GM19035 (cell line): ENCODE measurements around the gene EPHA6.
A peak's percentile ranks its signal among the peaks of the same experiment; 100 is the strongest.

Source experiments
- ATAC-seq: cut with Tn5 transposase; IDR thresholded peaks from one replicate; pipeline ENCODE4 v1.9.1; 2021; ENCODE audit not compliant: unreplicated experiment

Gene EPHA6

GRCh38 chr3:97687734-97688133 lies 873.3 kb downstream of the EPHA6 start:
- ATAC-seq = no peak

GRCh38 chr3:97689111-97689510 lies 874.7 kb downstream of the EPHA6 start:
- no peak for ATAC-seq

DNA sequence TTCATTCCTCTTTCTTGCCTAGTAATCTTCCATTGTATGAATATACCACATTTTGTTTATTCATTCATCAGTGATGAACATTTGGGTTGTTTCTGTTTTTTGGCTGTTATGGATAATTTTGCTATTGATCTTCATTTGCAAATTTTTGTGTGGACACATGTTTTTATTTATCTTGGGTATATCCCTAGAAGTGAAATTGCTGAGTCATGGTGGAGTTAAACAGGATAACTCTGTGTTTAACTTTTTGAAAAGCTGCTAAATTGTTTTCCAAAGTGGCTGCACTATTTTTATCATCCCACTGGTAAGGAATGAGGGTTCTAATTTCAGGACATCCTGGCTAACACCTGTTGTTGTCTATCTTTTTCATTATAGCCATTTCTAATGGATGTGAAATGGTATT lies 875.6 kb downstream of the EPHA6 start:
- no peak for ATAC-seq

DNA sequence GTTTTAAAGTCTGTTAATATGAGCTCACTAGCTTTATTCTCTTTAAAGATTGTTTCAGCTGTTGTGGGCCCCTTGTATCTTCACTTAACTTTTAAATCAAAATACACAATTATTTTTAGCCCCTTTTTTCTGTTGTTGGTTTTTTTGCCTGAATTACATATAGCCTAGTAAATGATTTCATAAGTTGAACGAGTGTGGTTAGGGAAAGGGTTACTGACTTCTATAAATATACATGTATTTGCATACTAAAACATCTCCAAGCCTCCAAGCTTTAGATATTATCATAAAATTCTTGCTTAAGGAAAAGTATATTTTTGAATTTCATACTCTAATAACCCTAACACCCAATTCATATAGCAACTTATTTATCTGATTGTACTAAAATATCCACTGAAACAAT lies 877.0 kb downstream of the EPHA6 start:
- ATAC-seq = no peak

GRCh38 chr3:97692389-97692788 lies 878.0 kb downstream of the EPHA6 start:
- ATAC-seq = no peak

DNA sequence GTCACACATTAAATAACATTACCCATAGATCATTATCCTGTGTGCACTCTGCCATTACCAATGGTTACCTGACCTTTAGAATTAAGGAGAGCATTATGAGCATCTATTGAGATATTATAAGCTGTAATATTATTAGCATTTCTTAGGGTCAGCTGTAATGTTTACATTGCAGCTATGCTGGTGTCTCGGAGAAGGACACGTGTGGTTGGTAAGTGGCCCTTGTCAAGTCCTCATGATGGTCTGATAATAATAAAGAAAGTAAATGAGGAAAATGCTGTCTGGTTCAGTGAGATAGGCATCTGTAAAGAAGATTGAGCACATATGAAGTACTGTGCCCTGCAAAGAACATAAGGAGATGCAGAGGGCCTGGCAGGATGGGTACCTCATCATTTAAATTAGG lies 878.4 kb downstream of the EPHA6 start:
- no peak for ATAC-seq

DNA sequence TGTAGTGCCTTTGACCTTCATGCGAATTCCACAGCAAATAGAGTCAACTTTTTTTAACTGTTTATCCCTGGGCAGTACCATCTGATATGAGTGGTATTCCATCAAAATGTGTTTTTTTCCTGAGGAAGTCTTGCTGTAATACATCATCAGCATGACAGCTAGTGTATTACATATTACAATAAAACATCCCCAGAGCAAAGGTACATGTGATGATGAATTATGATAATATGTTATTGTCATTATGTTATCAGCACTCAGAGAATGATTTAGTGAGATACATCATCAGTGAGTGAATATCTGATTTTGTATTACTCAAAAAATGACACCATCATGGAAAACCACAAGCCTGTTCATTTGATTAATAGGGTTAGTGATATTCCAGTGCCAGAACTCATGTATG lies 880.5 kb downstream of the EPHA6 start:
- ATAC-seq = no peak

DNA sequence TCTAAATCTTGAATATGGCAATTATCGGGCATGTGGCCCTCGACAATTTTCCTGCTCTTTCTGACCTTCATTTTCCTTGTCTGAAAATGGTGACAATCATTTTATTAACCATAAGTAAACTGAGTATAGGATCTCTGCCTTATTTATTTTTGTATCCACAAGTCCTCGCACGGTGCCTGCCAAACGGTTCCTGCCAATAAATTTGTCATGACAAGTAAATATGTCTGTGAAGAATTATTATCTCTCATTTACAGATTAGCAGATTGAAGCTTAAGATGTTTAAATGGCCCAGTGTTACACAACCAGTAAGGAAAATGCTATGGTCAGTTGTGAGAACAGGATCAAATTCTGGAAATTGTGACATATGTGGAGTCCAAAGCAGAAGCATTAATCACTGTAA lies 884.3 kb downstream of the EPHA6 start:
- no peak for ATAC-seq

DNA sequence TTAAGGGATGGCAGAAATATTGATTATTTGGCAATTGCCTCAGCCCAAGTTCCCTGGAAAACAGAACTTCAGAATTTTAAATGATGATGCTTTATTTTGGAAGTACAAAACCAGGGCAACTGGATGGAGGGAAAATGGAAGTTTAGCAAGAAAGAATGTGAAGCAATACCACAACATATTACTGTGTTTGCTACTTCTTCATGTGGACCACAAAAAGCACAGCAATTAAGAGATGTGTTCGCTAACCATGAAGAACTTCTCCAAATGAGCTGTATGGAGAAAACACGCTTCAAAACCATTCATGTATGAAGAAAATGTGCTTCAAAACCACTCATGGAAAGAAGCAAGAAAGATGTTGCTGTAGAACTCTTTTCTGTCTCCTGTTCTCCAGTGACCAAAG lies 885.5 kb downstream of the EPHA6 start:
- ATAC-seq = no peak

GRCh38 chr3:97705764-97706163 lies 891.4 kb downstream of the EPHA6 start:
- no peak for ATAC-seq

DNA sequence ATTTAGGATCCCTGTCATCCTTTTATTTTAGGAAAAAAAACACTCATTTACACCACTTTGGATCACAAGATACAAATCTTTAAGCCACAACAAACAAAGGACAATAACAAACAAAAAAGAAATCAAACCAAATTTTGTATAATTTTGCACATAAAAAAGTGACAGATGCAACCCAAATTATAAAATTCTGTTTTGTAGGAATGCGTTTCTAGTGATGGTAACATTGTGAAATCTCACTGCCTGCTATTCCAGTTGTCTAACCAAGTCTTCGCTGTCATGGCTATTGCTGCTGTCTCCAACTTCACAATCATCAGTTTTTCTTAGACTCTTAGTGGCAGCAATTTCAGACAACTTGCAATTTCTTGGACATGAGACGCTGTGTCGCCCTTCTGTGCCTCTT lies 891.8 kb downstream of the EPHA6 start:
- no peak for ATAC-seq

- ATAC-seq = no peak
These were observed 897.3 kb downstream of the EPHA6 start for GRCh38 chr3:97711654-97712053.

- no peak for ATAC-seq
These were observed 898.5 kb downstream of the EPHA6 start for GRCh38 chr3:97712919-97713318.

GRCh38 chr3:97713634-97714033 lies 899.2 kb downstream of the EPHA6 start:
- ATAC-seq = no peak

DNA sequence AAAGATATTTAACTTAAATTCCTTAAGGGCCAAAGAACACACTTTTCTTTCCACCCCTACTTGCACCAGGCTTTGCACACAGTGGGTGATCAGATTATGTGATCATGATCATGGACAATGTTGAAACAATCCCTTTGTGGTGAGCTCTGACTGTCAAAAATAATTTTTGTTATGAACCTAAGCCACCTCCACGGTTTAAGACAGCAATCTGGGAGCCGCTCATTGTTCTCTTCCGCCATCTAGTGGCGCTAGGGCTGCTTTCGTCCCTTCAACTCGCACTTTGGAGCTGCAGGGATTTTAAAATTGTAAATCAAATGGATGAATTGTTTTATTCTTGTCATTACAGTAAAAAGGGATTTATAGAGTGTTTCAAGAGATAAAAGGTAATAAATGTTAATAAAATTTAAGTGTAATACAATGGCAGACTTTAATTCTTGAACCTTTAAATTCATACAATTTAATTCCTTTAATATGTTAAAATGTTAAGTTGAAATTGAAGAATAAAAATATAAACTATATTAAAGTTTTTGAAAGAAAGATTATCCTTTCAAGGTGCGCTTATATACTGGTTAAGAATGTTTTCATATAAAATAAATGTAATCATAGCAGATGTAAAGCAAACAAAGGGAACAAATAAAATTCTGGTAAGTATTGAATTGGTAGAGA lies 904.9 kb downstream of the EPHA6 start:
- peak; percentile 92 for ATAC-seq

DNA sequence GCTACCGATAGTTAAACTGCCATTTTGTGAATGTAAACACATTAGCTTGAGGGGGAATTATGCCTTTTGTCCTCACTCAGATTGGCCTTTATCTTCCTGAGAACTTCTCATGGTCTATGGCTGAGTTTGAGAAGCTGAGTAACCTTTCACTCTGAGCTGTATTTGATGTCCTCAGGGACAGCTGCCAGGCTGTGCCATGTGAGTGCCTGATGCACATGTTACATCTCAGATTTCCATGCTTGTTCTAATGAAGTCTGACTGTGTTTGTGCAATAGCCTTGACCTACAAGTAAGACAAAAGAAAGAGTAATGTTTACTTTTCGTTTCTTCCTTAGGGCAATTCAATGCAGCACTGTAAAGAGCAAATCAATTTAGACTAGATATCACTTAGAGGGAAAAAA lies 906.0 kb downstream of the EPHA6 start:
- ATAC-seq = no peak

DNA sequence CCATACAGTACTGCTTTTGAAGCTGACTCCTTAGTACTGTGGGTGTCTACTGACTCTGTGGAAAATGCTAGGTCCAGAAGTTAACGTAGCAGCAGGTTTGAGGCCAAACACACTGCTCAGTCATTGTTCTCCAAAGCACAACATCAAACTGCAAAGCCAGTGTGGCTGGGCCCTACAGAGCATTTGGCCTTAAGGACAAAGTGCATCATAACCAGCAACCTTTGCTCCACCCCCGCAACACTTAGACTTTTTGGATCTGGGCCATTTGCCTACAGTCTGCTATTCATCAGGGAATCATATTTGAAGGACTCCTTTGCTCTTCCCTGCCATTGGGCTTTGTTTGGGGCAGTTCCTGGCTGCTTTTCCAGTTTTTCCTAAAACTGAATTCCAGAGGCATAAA lies 907.1 kb downstream of the EPHA6 start:
- no peak for ATAC-seq

DNA sequence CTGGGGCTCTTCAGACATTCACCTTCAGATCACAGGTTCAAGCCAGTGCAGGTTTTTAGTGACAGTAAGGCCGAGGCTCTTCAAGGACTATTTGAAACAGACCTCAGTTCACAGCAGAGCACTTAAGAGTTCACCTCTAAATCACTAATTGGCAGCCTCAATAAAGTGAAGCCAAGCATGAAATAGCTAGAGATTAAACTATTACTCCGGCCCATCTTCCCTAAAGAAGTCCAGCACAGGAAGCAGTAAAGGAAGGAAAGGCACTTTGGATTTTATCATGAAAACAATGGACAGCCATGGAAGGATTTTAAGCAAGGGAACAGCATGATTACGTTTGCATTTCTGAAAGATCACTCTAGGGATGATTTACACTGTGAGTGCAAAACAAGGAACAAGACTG lies 922.5 kb downstream of the EPHA6 start:
- ATAC-seq = no peak

DNA sequence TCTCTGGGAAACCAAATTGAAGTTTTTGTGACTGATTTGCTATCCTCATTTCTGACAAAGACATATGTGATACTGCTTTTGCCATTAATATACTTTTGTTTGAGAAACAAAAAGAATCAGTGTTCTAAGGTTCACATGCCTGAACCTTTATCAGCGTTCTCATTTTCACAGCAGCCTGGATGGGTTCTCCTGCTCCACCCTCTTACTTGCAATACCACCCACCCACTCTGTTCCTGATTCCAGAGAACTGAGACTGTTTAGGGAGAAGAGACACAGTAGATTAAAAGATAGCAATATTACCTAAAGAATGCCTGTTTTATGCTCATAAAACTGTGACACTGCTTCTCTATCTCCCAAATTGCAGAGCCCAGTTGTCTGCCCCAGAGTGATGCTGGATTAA lies 924.4 kb downstream of the EPHA6 start:
- no peak for ATAC-seq

DNA sequence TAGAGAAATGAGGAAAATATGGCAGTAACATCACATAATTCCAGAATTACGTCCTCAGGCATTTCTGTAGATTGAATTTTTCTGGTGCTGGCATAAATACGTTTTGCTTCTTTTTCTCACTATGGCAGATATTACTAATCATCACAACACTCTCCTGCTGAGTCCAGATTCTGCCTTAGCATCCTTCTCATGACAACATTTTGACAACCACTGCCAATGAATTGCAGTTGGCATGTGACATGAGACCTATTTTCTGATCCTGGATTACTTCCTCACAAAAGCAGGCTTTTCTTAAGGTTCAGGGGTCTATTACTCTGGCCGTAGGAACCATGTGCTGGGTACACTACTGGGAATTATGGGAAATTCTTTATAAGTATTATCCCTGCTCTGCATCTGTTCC lies 927.6 kb downstream of the EPHA6 start:
- ATAC-seq = no peak

DNA sequence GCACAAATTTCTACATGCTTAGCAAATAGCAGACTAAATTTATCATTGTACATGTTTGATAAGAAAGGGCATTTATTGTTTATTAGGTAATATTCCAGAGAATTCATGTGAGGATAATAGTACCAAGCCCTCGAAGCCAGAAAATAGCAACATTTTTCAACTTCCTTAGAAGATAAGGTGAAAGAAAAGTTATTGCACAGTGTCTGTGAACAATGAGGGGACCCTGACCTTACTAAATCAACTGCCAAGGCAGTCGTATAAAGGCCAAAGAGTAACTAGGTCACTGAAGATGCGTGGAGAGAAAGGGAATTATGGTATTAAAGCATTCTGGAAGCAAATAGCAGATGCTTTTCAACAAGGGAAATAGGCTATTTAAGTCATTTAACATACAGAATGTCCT lies 929.9 kb downstream of the EPHA6 start:
- no peak for ATAC-seq

GRCh38 chr3:97763586-97764406 lies 949.4 kb downstream of the EPHA6 start:
- peak; percentile 45 for ATAC-seq
